Naive B cell (primary cell): ENCODE results near the gene SEC62. TPM values are rescaled to one million over a fixed set of nuclear protein-coding genes. Genes with fewer than 3 reads are reported as not detected.

ENCODE experiments used
- ATAC-seq, 2 donors: fragments of 150-1000 bp; cut with Tn5 transposase; 2 replicates each; pipeline ENCODE4 v1.10.0; 2021; ENCODE audit warnings: low read depth in 2 of 2, mild to moderate bottlenecking in 2 of 2, moderate library complexity in 2 of 2
- DNase-seq: peaks from one replicate; pipeline ENCODE4 v3.0.0; 2022
- H3K27ac Mint-ChIP-seq, 6 donors: one replicate each; pipeline ENCODE4 v1.8.0; 2020 to 2022; ENCODE audit warnings: mild to moderate bottlenecking in 6 of 6, mixed read lengths in 6 of 6, moderate library complexity in 5 of 6, inconsistent platforms in 2 of 6
- H3K27me3 Mint-ChIP-seq, 3 donors: one replicate each; pipeline ENCODE4 v1.8.0; 2021 to 2022; ENCODE audit warnings: mixed read lengths in 3 of 3, mild to moderate bottlenecking in 1 of 3
- H3K36me3 Mint-ChIP-seq, 2 donors: one replicate each; pipeline ENCODE4 v1.8.0; 2020 to 2022; ENCODE audit warnings: mixed read lengths in 2 of 2, inconsistent platforms in 1 of 2, mild to moderate bottlenecking in 1 of 2
- H3K4me1 Mint-ChIP-seq, 3 donors: one replicate each; pipeline ENCODE4 v1.8.0; 2020 to 2022; ENCODE audit warnings: mixed read lengths in 3 of 3, inconsistent platforms in 1 of 3, mild to moderate bottlenecking in 1 of 3, moderate library complexity in 1 of 3
- H3K4me3 Mint-ChIP-seq, 8 donors: one replicate each; pipeline ENCODE4 v1.8.0; 2020 to 2022; ENCODE audit warnings: mild to moderate bottlenecking in 8 of 8, mixed read lengths in 8 of 8, moderate library complexity in 8 of 8, inconsistent platforms in 2 of 8
- H3K9me3 Mint-ChIP-seq, 7 donors: one replicate each; pipeline ENCODE4 v1.8.0; 2020 to 2022; ENCODE audit warnings: mixed read lengths in 7 of 7, mild to moderate bottlenecking in 5 of 7, inconsistent platforms in 2 of 7, moderate library complexity in 1 of 7
- polyA plus RNA-seq, 6 donors: library from polyadenylated mRNA; unstranded; fragments of 300-500 nt; fragmentation: Illumina TruSeq; gene quantifications; one replicate each; pipeline ENCODE4 v1.2.3, GENCODE V29; 2021; ENCODE audit warnings: low read depth in 6 of 6

SEC62 gene
- polyA plus RNA-seq, 6 donors from 2014 or later: 290 to 440 (median 404) TPM

- Mint-ChIP-seq H3K27me3 (no peaks in the 10 kb centered on the region), H3K27ac (peak overlapping the region; percentile 2 to 93 (median 74)), H3K4me3 (peak overlapping the region in 5 of 8 donors; percentile 1 to 55 (median 32)), H3K9me3 (peaks cover 0 to 4% (median 0%) of the 10 kb centered on the region in 7 donors), H3K4me1 (peaks cover 58 to 86% (median 66%) of the 10 kb centered on the region in 3 donors), H3K36me3 (no peaks in the 10 kb centered on the region)
- DNase-seq (no peak), ATAC-seq (no peak)
Measured at GRCh38 chr3:169948559-169949448, 17.8 kb upstream of the SEC62 start.

GRCh38 chr3:169952045-169952444 is 14.6 kb upstream of the SEC62 start:
- H3K27ac Mint-ChIP-seq: peak overlapping the region; percentile 54 to 89 (median 87)
- H3K27me3 Mint-ChIP-seq: no peaks in the 10 kb centered on the region
- H3K36me3 Mint-ChIP-seq: peaks cover 0 to 4% of the 10 kb centered on the region in 2 donors
- DNase-seq (no peak), ATAC-seq (no peak)
- peaks cover 56 to 85% (median 66%) of the 10 kb centered on the region in 3 donors for H3K4me1 Mint-ChIP-seq
- peaks cover 0 to 8% (median 0%) of the 10 kb centered on the region in 7 donors for H3K9me3 Mint-ChIP-seq
- no peak overlapping the region for H3K4me3 Mint-ChIP-seq

GRCh38 chr3:169953462-169954141 is 13.0 kb upstream of the SEC62 start:
- peaks cover 0 to 4% of the 10 kb centered on the region in 2 donors for H3K36me3 Mint-ChIP-seq
- H3K4me1 Mint-ChIP-seq: peaks cover 43 to 73% (median 52%) of the 10 kb centered on the region in 3 donors
- ATAC-seq: peak in 1 of 2 donors; percentile 11
- H3K9me3 Mint-ChIP-seq: peaks cover 0 to 8% (median 0%) of the 10 kb centered on the region in 7 donors
- H3K4me3 Mint-ChIP-seq: peak overlapping the region; percentile 32 to 79 (median 66)
- no peaks in the 10 kb centered on the region for H3K27me3 Mint-ChIP-seq
- DNase-seq: no peak
- H3K27ac Mint-ChIP-seq: peak overlapping the region; percentile 79 to 97 (median 90)

DNA sequence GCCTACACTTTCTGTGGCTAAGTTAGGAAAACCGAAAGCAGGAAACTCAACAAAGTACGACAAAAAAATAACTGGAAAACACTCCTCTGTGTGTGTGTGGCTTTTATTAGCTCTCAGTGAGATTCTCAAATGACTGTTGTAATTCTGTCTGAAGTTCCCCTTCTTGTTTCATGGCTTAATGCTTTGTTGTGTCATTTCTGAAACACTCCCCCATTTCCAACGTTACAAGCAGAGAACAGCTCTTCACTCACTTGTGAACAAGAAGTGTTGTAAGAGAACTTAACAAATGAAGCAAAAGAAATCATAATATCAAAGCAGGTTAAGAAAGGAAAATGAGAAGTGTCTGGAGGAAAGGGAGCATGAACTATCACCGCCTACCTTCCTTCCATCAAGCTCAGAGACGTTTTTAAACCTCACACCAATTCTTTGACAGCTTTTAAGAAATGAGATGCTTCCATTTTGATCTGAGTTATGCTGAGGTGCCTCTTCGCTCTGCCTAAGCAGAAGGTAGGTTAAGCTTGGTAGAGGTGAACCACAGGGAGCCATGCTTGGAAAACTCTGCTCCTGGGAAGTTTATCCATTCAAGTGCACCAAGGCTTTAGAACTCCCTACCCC is 12.4 kb upstream of the SEC62 start:
- H3K4me1 Mint-ChIP-seq: peaks cover 39 to 70% (median 48%) of the 10 kb centered on the region in 3 donors
- peaks cover 0 to 8% (median 0%) of the 10 kb centered on the region in 7 donors for H3K9me3 Mint-ChIP-seq
- DNase-seq (peak; percentile 53), ATAC-seq (peak; percentile 90)
- no peaks in the 10 kb centered on the region for H3K27me3 Mint-ChIP-seq
- H3K27ac Mint-ChIP-seq: peak overlapping the region; percentile 79 to 97 (median 90)
- peak overlapping the region; percentile 32 to 79 (median 66) for H3K4me3 Mint-ChIP-seq
- peaks cover 0 to 4% of the 10 kb centered on the region in 2 donors for H3K36me3 Mint-ChIP-seq

- DNase-seq (no peak), ATAC-seq (no peak)
- Mint-ChIP-seq H3K36me3 (peaks cover 0 to 8% of the 10 kb centered on the region in 2 donors), H3K4me1 (peaks cover 43 to 69% (median 54%) of the 10 kb centered on the region in 3 donors), H3K27me3 (no peaks in the 10 kb centered on the region), H3K4me3 (peak overlapping the region in 6 of 8 donors; percentile 13 to 79 (median 52)), H3K27ac (peak overlapping the region in 5 of 6 donors; percentile 79 to 98 (median 93)), H3K9me3 (peaks cover 0 to 8% (median 0%) of the 10 kb centered on the region in 7 donors)
Measured at GRCh38 chr3:169955406-169955805, 11.2 kb upstream of the SEC62 start.

DNA sequence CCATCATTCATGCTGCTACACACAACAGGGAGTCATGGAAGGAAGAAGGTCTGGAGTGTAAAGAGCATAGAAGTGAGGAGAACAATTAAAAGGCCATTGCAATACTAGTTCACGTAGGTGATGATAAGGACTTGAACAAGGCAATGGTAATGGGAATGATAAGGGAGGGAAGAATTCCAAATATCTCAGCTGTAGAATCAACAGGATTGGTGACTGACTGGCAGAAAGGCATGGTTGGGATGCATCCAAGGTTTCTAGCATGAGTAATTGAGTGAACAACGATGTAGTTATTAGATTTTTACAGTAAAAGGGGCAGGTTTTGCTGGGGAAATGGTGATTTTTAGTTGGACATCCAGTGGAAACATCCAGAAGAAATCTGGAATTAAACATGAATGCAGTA is 2.4 kb upstream of the SEC62 start:
- peak overlapping the region; percentile 25 to 100 (median 99) for H3K27ac Mint-ChIP-seq
- peaks cover 65 to 84% (median 77%) of the 10 kb centered on the region in 3 donors for H3K4me1 Mint-ChIP-seq
- H3K36me3 Mint-ChIP-seq: peaks cover 10 to 26% of the 10 kb centered on the region in 2 donors
- peak overlapping the region in 5 of 8 donors; percentile 4 to 96 (median 66) for H3K4me3 Mint-ChIP-seq
- DNase-seq (no peak), ATAC-seq (no peak)
- H3K9me3 Mint-ChIP-seq: peaks cover 0 to 11% (median 1%) of the 10 kb centered on the region in 7 donors
- H3K27me3 Mint-ChIP-seq: no peaks in the 10 kb centered on the region

DNA sequence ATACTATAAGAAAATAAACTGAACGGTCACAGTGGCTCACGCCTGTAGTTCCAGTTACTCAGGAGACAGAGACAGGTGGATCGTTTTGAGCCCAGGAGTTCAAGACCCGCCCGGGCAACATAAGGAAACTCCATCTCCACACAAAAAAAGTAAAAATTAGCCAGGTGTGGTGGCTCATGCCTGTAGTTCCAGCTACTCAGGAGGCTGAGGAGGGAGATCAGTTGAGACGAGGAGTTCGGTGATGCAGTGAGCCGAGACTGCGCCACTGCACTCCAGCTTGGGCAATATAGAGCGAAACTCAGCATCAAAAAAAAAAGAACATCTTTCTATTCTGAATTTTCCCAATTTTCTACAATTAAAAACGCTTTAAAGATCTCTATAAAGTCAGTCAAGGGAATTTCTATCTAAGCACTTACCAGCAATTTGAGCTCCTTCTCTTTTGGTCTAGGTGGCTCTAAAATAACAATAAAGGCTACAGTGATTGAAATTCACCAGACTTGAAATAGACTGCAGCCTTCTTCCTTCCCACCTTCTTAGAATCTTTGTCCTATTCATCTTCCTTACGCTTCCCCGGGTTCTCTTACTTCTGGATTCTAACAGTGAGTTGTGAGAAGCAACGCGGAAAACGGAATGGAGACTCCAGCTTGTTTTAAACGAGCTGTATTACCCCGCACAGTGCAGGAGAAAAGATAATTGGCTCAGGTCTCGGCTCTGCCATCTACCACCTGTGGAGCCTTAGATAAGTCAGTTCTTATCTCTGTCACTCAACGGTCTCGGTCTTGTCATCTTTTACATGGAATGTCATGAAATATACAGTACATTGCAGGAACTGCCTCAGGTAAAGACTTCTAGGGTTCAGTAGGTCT is 812 bp upstream of the SEC62 start:
- DNase-seq (peak; percentile 14), ATAC-seq (peak; percentile 12 to 19)
- Mint-ChIP-seq H3K9me3 (peaks cover 0 to 11% (median 1%) of the 10 kb centered on the region in 7 donors), H3K27me3 (no peaks in the 10 kb centered on the region), H3K27ac (peak overlapping the region; percentile 99 to 100 (median 100)), H3K4me3 (peak overlapping the region; percentile 93 to 99 (median 98)), H3K36me3 (peaks cover 5 to 24% of the 10 kb centered on the region in 2 donors), H3K4me1 (peaks cover 66 to 91% (median 81%) of the 10 kb centered on the region in 3 donors)

- H3K27ac Mint-ChIP-seq: peak overlapping the region; percentile 99 to 100 (median 100)
- no peaks in the 10 kb centered on the region for H3K27me3 Mint-ChIP-seq
- peaks cover 0 to 10% (median under 1%) of the 10 kb centered on the region in 7 donors for H3K9me3 Mint-ChIP-seq
- DNase-seq: no peak
- H3K4me1 Mint-ChIP-seq: peaks cover 64 to 91% (median 83%) of the 10 kb centered on the region in 3 donors
- peak overlapping the region; percentile 93 to 99 (median 98) for H3K4me3 Mint-ChIP-seq
- ATAC-seq: peak; percentile 68 to 71
- H3K36me3 Mint-ChIP-seq: peaks cover 11 to 20% of the 10 kb centered on the region in 2 donors
Measured at GRCh38 chr3:169966951-169967915, 626 bp downstream of the SEC62 start.

- Mint-ChIP-seq H3K4me3 (peak overlapping the region; percentile 93 to 99 (median 98)), H3K36me3 (peaks cover 15 to 16% of the 10 kb centered on the region in 2 donors), H3K27ac (peak overlapping the region; percentile 63 to 100 (median 99)), H3K4me1 (peaks cover 58 to 89% (median 79%) of the 10 kb centered on the region in 3 donors), H3K9me3 (peaks cover 0 to 4% (median 0%) of the 10 kb centered on the region in 7 donors), H3K27me3 (no peaks in the 10 kb centered on the region)
- DNase-seq: no peak
- no peak for ATAC-seq
Measured at GRCh38 chr3:169968224-169968885, 1.7 kb downstream of the SEC62 start.

GRCh38 chr3:169969174-169970095 is 2.8 kb downstream of the SEC62 start:
- H3K27me3 Mint-ChIP-seq: no peaks in the 10 kb centered on the region
- H3K9me3 Mint-ChIP-seq: peaks cover 0 to 2% (median 0%) of the 10 kb centered on the region in 7 donors
- DNase-seq (no peak), ATAC-seq (no peak)
- peaks cover 59 to 90% (median 79%) of the 10 kb centered on the region in 3 donors for H3K4me1 Mint-ChIP-seq
- H3K4me3 Mint-ChIP-seq: peak overlapping the region; percentile 93 to 99 (median 98)
- H3K36me3 Mint-ChIP-seq: peaks cover 17% of the 10 kb centered on the region in 2 donors
- peak overlapping the region; percentile 63 to 100 (median 99) for H3K27ac Mint-ChIP-seq
